ENCODE measurements around the gene MLANA.
"Not testable (repeated sequence)": the region's sequence is repeated elsewhere in the genome, so short reads cannot be mapped to it uniquely, and the experiment has no call there.

Gene MLANA

GRCh38 chr9:5879419-5880181, 11.1 kb upstream of the MLANA start (continued):
- TF ChIP-seq ZNF704 (tag by site-specific recombination; IDR thresholded peaks at IDR 0.05) (no peak), TSHZ1 (tag by site-specific recombination; IDR thresholded peaks at IDR 0.05; ENCODE audit: borderline replicate concordance) (0 out of 2 replicates have a peak, but pooled peaks have one; percentile 4), RBAK (tag by site-specific recombination; IDR thresholded peaks at IDR 0.05) (no peak), ZNF585B (tag by site-specific recombination; IDR thresholded peaks at IDR 0.05) (no peak), MYNN (tag by site-specific recombination; IDR thresholded peaks at IDR 0.05; ENCODE audit: borderline replicate concordance) (no peak), ZNF654 (tag by site-specific recombination; IDR thresholded peaks at IDR 0.05; ENCODE audit: low read depth) (no peak), OSR2 (tag by site-specific recombination; IDR thresholded peaks at IDR 0.05) (no peak), ZBTB44 (tag by site-specific recombination; IDR thresholded peaks at IDR 0.05) (no peak), KLF9 (tag by site-specific recombination; IDR thresholded peaks at IDR 0.05; ENCODE audit: low read depth) (0 out of 2 replicates have a peak, but pooled peaks have one; percentile 22), ZNF629 (tag by site-specific recombination; IDR thresholded peaks at IDR 0.05) (peak; percentile 76), YY1 (tag by site-specific recombination; IDR thresholded peaks at IDR 0.05) (no peak), GLI2 (tag by site-specific recombination; IDR thresholded peaks at IDR 0.05; ENCODE audit: borderline replicate concordance, low read depth) (no peak), ZNF350 (tag by site-specific recombination; IDR thresholded peaks at IDR 0.05) (no peak), ZSCAN4 (tag by site-specific recombination; IDR thresholded peaks at IDR 0.05) (no peak)

GRCh38 chr9:5882244-5883012, 8.3 kb upstream of the MLANA start:
- H3K27ac ChIP-seq (ENCODE audit: extremely low read depth, low read depth, low read length); H3K9me3 ChIP-seq (ENCODE audit: control insufficient read depth, insufficient read depth, low read depth, low read length); H3K4me1 ChIP-seq (ENCODE audit: control insufficient read depth, insufficient read depth, low read length); POLR2A ChIA-PET; H3K4me3 ChIP-seq (ENCODE audit: low read depth, low read length); H3K36me3 ChIP-seq (ENCODE audit: control insufficient read depth in 2 of 2, insufficient read depth in 1 of 2, low read length in 2 of 2): not testable (repeated sequence)
- CTCF ChIA-PET, result interaction anchor here (0.6 to 1.1 kb wide), 4 partner anchors 49 to 63 kb away, joined by 3 to 4 read pairs (median 3); partner anchors contain the start of gene ERMP1
- TF ChIP-seq ZNF146 (tag by site-specific recombination; IDR thresholded peaks at IDR 0.05), result peak; percentile 53

Measured in HEK293 (cell line).